Activated T-helper 1 cell treated with Interleukin-2 at 50 U/mL for 16 hours (primary cell): ENCODE measurements around the gene MAPRE2.
A peak's percentile ranks its signal among the peaks of the same experiment; 100 is the strongest.
"Not testable (repeated sequence)": the region's sequence is repeated elsewhere in the genome, so short reads cannot be mapped to it uniquely, and the experiment has no call there.

ENCODE experiments used
- DNase-seq: peaks from one replicate; pipeline ENCODE4 v3.0.0-alpha.2; 2020; ENCODE audit warnings: low read depth

MAPRE2 gene

DNA sequence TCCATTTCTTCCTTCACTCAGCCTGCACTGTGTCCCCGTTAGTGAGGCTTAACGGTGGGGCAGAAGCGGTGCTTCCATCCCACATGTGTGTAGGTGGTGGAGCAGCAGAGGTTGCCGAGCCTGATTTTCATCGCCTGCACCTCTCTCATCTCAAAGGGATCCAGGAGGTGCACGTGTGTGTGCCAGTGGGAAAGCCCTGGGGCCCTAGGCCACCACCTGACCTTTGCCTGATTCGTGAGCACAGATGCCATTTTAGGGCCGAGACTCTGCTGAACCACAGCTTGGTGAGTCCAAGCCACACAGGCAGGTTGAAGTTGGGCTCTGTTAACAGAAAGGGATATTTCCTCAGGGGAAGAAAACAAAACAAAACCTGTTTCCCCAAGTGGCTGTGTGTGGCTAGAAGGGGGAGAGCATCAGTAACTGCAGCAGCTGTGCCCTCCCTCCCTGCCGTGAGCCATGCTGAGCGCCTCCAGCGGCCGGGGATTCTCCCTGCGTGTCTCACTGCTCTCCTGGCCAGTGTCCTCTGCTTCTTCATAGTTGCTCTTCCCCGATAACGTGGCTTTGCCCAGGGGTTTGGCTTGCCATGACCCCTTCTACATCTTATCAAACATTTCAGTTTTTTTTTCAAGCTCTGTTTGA, 81.5 kb downstream of the MAPRE2 start:
- no peak for DNase-seq

- DNase-seq: no peak
Measured at GRCh38 chr18:35123811-35124210, 82.6 kb downstream of the MAPRE2 start.

GRCh38 chr18:35127201-35127600, 86.0 kb downstream of the MAPRE2 start:
- no peak for DNase-seq

DNA sequence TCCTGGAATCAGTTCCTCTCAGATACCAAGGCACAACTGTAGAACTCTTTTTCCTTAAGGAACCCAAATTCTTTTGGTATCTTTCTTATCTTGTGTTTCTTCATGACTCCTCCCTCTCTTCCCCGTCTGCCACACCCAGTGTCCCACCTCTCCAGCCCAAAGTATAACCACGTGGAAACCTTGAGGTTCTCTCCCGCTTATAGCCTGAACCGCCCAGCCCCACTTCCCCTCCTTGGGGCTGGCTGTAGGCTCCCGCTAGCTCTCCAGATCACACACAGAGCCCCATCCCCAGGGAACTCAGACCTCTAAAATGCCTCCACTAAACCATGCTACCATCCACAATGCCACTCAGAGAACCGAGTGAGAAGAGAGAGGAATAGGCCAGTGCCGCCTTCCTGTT, 87.5 kb downstream of the MAPRE2 start:
- DNase-seq: no peak

DNA sequence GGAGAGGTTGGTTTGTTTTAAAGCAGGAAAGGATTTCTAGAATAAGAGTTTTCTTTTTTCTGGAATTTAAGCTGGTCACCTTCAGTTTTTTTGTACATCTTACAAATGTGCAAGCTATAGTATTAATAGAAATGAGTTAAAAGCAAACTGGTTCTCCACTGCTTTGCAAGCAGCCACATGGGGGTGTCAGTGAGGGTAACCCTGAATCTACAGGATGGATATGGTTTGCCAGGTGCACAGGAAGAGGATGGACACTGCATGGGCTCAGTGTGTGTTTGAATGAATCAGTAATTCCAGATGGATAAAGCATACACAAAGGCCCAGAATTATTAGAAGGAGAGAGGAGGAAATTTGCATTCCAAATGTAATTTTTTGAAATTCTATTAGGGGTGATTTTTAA, 89.0 kb downstream of the MAPRE2 start:
- no peak for DNase-seq

DNA sequence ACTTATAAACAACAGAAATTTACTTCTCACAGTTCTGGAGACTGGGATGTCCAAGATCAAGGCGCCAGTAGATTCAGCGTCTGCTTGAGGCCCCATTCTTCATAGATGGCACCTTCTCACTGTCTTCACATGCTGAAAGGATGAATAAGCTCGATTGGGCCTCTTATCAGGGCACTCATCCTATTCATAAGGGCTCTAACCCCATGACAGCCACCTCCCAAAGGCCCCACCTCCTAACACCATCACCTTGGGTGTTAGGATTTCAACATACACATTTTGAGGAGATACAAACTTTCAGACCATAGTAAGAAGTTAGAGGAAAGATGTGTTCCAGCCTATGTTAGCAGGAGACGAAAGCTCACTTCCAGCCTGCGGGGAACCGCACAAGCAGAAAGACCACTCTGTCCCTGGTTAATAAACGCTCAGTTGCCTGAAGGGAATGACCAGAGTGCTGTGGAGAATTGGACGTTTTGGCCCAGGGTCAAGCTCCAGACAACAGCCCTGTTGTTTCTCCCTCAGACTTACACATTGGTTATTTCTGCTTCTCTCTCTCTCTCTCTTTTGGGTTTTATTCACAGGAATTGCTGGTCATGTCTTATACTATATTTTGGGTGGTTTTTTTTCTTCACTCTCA, 90.3 kb downstream of the MAPRE2 start:
- DNase-seq: no peak

- DNase-seq: no peak
Measured at GRCh38 chr18:35132021-35132902, 91.0 kb downstream of the MAPRE2 start.

DNA sequence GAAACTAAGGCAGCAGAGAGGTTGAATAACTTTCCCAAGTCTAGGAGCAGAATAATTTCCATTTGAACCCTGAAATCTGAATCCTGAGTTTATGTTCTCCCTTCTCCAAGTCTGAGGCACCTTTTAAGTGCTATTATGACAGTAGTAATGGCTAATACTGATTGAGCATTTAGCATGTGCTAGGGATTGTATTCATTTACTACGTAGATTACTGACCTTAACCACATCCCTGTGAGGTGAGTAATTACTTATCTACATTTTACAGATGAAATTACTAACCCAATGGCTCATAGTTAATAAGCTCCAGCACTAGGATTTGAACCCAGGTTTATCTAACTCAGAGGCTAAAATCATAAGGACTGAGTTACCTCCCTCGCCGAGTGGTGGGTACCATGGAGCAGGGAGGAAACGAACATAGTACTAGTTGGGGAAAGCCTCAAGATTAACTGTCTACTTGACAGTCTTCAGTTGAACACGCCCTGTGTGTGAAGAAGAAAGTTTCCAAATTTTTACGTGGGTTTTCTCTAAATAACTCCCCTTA, 93.0 kb downstream of the MAPRE2 start:
- DNase-seq: no peak

DNA sequence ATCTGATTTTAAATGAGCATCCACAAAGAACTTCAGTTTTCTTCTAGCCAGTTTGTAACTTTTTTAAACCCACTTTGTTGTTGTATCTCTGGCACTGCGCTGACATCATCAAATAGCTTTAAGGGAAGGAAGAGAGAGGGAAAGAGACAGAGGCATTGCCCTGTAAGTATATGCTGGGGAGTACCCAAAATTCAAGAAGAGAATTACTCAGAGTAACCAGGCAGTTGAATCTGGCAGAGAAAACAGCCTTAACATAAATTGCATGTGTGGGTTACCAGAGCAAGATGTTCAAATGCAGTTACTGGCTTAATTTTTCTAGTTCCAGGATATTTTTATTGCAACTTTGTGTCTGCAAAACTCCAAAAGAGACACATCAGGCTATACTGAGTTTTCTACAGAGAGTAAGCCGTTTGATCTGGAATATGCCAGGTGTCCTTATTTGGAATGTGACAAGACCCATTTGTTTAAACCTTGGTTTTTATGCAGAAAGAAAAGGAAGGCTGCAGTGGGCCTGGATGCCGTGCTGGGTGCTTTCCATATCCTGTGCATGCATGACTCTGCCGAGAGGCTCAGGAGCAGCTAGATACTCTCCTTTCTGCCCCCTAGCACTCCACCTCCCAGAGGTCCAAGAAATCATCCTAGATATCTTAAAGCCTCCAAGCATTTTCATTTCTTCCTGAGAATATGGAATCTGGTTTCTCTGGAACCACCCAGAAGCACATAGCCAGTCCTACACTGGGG, 93.7 kb downstream of the MAPRE2 start:
- DNase-seq: no peak

DNA sequence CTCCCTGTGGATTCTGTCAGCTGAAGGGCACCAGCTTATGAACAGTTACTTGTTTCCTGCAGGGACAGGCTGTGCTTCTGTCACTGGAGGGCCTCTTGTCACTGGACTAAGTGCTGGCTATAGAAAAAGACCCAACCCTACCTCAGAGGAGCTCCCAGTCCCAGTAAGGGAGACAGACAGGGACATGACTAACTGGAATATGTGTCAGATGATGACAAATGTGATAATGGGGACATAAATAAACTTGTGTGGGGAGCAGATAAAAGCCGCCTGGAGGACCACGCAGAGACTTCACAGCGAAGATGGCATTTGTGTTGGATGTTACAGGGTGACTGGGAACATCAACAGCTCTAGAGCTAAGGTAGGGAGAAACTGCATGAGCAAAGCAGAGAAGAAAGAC, 95.0 kb downstream of the MAPRE2 start:
- DNase-seq: no peak

GRCh38 chr18:35136885-35137284, 95.7 kb downstream of the MAPRE2 start:
- no peak for DNase-seq

DNA sequence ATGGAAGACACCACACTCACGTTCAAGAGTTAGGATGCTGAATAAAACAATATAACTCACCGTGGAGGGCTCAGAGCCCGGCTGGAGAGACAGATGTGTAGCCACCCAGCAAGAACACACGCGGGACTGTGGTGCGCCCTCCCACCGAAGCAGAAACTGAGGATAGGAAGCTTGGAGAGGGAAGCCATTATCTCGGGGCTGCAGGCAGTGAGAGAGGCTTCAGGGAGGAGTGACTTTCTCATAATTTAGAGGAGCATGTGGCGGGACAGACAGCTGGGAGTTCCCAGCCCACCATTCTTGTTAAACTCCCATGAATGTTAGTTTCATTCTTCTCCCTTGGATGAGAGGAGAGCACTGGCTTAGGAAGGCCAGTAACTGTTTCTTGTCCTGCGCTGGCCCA, 96.4 kb downstream of the MAPRE2 start:
- no peak for DNase-seq

DNA sequence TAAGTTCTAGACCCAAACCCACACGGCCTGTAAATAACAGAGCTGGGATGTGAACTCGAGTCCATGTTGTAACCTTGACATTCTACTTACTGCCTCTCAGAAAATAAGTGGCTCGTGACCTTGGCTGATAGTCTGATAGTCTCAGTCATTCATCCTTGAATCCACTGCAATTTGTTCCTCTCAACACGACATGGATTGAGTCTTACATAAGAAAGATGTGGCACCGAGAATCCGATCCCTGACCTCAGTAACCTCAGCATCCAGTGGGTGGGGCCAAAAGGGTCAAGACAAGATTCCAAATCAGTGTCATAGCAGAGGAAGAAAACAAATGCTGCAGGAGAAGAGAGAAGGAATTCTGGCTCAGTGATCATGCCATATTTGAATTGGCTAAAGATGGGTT, 97.6 kb downstream of the MAPRE2 start:
- DNase-seq: no peak

- DNase-seq: no peak
Measured at GRCh38 chr18:35139517-35139916, 98.3 kb downstream of the MAPRE2 start.

DNA sequence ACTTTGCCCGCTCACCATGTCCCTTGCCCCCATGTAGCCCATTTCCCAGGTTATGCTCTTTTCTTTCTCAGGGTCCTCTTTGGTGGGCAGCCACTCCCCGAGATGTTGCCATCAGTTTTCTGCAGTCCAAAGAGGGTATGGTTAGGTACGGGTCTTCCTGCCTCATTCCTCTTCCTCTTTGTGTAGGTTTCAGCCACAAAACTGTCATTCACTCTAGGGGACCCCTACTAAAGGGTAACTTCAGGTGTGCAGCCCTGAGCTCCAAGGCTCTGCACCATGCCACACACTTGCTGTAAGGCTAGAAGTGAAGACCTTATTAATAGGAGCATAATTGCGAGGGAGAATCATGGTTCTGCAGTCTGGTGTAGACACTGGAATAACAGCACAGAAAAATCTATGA, 99.9 kb downstream of the MAPRE2 start:
- DNase-seq: no peak

- no peak for DNase-seq
Measured at GRCh38 chr18:35141567-35142274, 100.5 kb downstream of the MAPRE2 start.

DNA sequence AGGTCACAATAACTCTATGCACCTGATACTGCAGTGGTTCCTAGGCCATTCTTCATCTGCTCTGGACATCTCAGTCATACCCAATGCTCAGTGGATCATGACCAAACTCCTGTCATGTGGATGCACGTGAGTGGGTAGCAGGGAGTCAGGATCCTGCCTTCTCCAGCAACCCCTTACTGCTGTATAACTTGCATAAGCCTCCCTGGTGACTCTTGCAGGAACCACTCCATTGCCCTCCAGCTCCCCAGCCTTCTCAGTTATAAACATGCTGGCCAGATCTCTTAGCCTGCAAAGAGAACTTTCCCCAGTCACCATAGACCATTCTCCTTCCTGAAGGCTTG, 101.0 kb downstream of the MAPRE2 start:
- no peak for DNase-seq

DNA sequence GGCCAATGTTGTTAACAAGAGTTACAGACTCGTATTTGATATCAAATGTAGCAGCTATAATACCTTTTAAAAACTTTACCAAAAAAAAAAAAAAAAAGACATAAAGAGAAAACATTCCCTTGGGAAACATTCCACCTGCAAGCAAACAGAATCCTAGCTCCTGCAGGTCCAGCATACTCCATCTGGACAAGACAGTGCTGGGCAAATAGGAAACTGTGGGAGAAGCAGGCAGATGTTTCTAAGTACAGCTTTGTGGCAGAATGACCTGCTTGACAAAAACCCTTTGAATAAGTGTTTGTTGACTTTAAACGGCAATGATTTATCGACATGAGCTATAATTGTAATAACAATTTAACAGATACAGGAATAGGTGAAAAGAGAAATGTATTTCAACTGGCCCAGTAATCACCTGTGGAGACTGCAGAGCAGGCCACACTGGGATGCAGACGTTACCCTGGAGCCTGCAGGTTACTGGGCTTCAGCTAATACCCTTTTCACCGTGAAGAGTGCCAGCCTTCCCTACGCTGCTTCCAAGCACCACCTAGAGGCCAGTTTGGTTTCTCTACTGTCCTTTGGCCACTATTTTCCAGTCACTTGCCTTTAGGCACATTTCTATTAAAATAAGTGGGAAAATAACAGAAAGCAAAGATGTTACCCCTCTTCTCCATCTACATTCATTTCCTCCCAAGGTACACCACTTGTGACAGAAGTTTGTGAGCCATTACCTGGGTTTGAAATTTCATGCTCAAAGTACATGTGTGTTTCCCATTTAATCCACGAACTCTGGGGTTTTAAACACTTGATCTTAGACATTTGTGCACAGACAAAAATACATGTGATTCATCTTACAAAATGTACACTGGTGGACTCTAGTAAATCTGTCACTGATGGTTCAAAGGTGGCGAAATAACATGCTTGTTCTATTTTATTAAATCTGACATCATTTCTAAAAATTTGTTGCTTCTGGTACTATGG, 102.7 kb downstream of the MAPRE2 start:
- DNase-seq: peak; percentile 10

DNA sequence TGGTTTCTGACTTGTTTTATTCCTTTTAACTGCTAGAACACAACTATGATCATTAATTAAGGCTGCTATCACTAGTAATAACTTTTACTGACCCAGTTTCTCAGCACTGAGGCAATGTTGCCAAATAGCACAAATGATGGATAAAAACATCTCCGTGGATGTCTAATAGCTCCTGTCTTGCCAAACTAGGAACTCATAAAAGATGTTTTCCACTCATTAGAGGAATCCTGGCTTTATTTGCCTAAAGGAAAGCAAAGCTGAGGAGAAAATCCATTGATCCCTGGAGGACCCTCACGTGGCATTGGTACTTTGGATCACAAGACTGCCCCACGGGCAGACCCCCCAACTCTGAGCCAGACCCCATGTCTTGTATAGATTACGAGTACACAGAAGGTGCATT, 103.5 kb downstream of the MAPRE2 start:
- DNase-seq: no peak

GRCh38 chr18:35150195-35150594, 109.0 kb downstream of the MAPRE2 start:
- DNase-seq: not testable (repeated sequence)
